Peyer's patch (tissue), 4 donors: Measurements from ENCODE around the gene ADH6.

Experiments
- POLR2A ChIP-seq, 2 donors: fragments of 450-650 bp; IDR thresholded peaks; one replicate each; pipeline ENCODE4 v1.5.1; 2017; ENCODE audit warnings: antibody characterized with exemption in 2 of 2, mild to moderate bottlenecking in 2 of 2, moderate library complexity in 2 of 2
- TF ChIP-seq, protein P1 (sequence below), 6 experiments: fragments of 450-650 bp in 4 of 6; fragments of 200-600 bp in 2 of 6; sonication (generic) in 1 of 6; IDR thresholded peaks; one replicate each; pipeline ENCODE4 v1.5.1; 2017 to 2019; ENCODE audit warnings: antibody characterized with exemption in 6 of 6, mild to moderate bottlenecking in 3 of 6, moderate library complexity in 1 of 6

DNA sequence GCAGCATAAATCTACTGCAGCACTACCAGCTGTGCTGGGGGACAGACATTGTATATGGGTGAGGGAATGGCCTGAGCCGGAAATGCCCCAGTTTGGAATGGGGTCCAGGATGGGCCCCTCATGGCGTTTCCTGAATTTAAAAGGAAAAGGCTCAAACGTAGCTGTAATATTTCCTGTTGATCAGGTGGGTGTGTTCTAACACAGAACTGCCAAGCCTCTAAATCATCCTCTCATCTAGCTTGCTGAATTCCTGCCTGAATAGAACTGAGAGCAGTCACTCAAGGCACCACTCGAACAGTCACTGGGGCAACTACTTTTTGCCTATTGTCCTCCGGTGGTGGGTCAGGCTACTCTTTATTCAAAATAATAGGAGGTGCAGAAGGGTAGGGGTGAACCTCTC lies 28.7 kb downstream of the ADH6 start:
- TF ChIP-seq, protein P1, sequence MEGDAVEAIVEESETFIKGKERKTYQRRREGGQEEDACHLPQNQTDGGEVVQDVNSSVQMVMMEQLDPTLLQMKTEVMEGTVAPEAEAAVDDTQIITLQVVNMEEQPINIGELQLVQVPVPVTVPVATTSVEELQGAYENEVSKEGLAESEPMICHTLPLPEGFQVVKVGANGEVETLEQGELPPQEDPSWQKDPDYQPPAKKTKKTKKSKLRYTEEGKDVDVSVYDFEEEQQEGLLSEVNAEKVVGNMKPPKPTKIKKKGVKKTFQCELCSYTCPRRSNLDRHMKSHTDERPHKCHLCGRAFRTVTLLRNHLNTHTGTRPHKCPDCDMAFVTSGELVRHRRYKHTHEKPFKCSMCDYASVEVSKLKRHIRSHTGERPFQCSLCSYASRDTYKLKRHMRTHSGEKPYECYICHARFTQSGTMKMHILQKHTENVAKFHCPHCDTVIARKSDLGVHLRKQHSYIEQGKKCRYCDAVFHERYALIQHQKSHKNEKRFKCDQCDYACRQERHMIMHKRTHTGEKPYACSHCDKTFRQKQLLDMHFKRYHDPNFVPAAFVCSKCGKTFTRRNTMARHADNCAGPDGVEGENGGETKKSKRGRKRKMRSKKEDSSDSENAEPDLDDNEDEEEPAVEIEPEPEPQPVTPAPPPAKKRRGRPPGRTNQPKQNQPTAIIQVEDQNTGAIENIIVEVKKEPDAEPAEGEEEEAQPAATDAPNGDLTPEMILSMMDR (IDR thresholded peaks at IDR 0.05), result no peak
- TF ChIP-seq POLR2A (IDR thresholded peaks at IDR 0.05), result no peak
